ENCODE measurements around the gene ERV3-1.

DNA sequence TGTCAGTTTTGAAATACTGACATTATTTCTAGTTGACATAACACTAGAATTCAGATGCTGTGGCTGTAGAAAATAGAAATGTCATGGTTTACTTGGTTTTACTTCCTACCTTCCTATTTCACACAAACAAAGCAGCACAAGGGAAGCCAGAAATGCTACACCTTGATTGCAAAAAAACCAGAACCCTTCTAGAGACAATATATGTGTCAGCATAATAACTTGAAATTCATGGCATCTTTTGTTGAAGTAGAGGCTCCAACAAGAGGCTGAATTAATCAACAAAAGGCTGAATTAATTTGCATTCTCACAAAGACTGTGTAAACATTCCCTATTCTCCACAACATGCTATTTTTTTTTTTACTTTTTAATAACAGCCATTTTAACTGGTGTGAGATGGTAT is 40.9 kb downstream of the ERV3-1 start:
- no peak for TF ChIP-seq TAF1 (IDR thresholded peaks at IDR 0.05; ENCODE audit: borderline replicate concordance, low read depth, low read length)
- TF ChIP-seq POLR2A (IDR thresholded peaks at IDR 0.05; ENCODE audit: low read depth, low read length) = no peak
- TF ChIP-seq POLR2AphosphoS5 (IDR thresholded peaks at IDR 0.05; ENCODE audit: low read depth, low read length) = no peak

Data from GM12892 (cell line).